IPS-15b (cell line): ENCODE measurements around the gene DISC1.
"Not testable (repeated sequence)": the region's sequence is repeated elsewhere in the genome, so short reads cannot be mapped to it uniquely, and the experiment has no call there.

Source experiments
- H3K27me3 ChIP-seq: one replicate; pipeline ENCODE4 v1.6.1; 2013; ENCODE audit warnings: low read length; ENCODE audit not compliant: control insufficient read depth, insufficient read depth
- H3K36me3 ChIP-seq: one replicate; pipeline ENCODE4 v1.6.1; 2013; ENCODE audit warnings: low read length; ENCODE audit not compliant: control insufficient read depth, insufficient read depth
- H3K4me1 ChIP-seq: one replicate; pipeline ENCODE4 v1.6.1; 2013; ENCODE audit warnings: mild to moderate bottlenecking, low read length; ENCODE audit not compliant: control insufficient read depth, insufficient read depth
- H3K4me3 ChIP-seq: one replicate; pipeline ENCODE4 v1.5.1; 2013; ENCODE audit warnings: low read depth, low read length
- H3K9ac ChIP-seq: one replicate; pipeline ENCODE4 v1.6.1; 2013; ENCODE audit warnings: low read depth, mild to moderate bottlenecking, low read length
- H3K9me3 ChIP-seq: one replicate; pipeline ENCODE4 v1.6.1; 2013; ENCODE audit warnings: mild to moderate bottlenecking, low read length; ENCODE audit not compliant: control insufficient read depth, insufficient read depth

The DISC1 gene

DNA sequence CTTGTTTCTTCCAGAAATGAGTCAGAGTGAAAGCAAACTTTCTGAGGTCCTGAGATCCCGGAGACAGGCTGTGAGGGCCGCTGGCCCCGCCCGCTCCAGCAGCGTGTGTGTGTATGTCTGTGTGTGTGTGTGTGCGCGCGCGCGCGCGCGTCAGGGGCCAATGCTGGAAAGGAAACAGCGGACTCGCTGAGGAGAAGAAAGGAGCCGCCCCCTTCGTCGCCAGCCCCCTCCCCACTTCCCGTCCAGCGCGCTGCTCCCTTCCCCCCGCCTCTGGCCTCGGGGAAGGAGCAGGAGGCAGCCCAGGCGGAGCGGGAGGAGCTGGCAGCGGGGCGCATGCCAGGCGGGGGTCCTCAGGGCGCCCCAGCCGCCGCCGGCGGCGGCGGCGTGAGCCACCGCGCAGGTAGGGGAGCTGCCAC is at the start of gene DISC1:
Gene DISC1, plus strand, starts transcription at position 256 of the 416 bp plus-strand sequence. Its CDS starts 78 bp downstream, at position 334.
- peaks cover 15% of the 10 kb centered on the region for H3K27me3 ChIP-seq
- no peaks in the 10 kb centered on the region for H3K4me1 ChIP-seq
- no peaks in the 10 kb centered on the region for H3K36me3 ChIP-seq
- H3K4me3 ChIP-seq: peak within 1 kb of the TSS; percentile 62
- no peaks in the 10 kb centered on the region for H3K9me3 ChIP-seq
- no peak within 1 kb of the TSS for H3K9ac ChIP-seq

DNA sequence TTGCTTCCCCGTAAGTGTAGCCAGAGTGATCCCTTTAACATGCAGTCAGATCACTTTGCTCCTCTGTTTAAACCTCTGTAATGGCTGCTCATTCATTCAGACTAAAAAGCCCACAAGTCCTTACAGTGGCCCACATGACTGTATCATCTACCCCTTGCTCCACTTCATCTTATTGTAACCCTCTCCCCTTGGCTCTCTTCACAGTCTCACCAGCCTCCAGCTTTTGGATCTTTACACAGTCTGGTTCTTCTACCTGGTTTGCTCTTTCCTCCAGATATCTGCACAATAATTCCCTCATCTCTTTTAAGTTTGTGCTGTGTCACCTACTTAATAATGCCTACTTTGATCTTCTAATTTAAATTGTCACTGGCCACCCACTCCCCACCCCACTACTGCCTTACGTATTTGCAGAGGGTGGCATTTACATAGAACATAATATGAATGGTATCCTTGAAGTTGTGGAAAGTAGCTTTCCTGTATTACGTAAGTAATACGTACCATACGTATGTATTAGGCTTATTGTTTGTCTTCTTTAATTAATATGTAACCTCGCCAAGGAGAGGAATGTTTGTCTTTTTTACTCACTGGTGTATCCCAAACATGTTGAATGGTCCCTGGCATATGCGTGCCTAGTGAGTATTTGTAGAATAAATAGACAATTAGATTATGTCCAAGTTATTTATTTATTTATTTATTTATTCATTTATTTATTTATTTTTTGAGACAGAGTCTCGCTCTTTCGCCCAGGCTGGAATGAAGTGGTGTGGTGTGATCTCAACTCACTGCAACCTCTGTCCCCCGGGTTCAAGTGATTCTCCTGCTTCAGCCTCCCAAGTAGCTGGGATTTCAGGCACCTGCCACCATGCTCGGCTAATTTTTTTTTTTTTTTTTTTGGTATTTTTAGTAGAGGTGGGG is 49.5 kb upstream of the DISC1 start:
- no peaks in the 10 kb centered on the region for H3K27me3 ChIP-seq
- H3K9me3 ChIP-seq: no peaks in the 10 kb centered on the region
- H3K9ac ChIP-seq: no peak overlapping the region
- H3K36me3 ChIP-seq: no peaks in the 10 kb centered on the region
- no peak overlapping the region for H3K4me3 ChIP-seq
- H3K4me1 ChIP-seq: no peaks in the 10 kb centered on the region

DNA sequence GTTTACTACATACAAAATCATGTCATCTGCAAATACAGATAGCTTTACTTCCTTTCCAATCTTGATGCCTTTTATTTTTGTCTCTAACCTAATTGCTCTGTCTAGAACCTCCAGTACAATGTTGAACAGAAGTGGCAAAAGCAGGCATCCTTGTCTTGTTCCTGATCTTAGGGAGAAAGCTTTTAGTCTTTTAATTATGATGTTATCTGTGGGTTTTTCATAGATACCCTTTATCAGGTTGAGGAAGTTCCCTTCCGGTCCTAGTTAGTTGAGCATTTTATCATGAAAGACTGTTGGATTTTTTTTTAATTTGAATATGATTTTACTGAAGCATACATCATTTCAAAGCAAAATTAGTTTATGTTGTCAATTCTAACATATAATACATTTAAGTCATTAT is 45.7 kb upstream of the DISC1 start:
- H3K36me3 ChIP-seq: no peaks in the 10 kb centered on the region
- no peak overlapping the region for H3K9ac ChIP-seq
- H3K4me1 ChIP-seq: no peaks in the 10 kb centered on the region

DNA sequence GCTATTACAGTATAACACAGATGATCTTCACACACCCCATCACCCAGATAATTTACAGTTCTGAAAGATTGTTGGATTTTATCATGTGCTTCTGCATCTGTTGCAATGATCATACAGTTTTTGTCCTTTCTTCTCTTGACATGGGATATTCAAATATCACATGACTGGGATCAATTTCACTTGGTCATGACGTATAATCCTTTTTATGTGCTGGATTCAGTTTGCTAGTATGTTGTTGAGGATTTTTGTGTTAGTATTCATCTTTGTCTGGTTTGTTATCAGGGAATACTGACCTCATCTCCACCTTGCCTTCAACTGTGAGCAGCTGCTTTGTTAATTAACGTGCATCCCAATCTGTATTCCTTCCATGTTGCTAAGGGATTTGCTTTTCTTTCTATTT is 44.7 kb upstream of the DISC1 start:
- no peaks in the 10 kb centered on the region for H3K4me1 ChIP-seq
- H3K9ac ChIP-seq: no peak overlapping the region
- no peaks in the 10 kb centered on the region for H3K36me3 ChIP-seq
- H3K9me3 ChIP-seq: no peaks in the 10 kb centered on the region
- H3K27me3 ChIP-seq: no peaks in the 10 kb centered on the region
- no peak overlapping the region for H3K4me3 ChIP-seq

More for the DNA sequence above, 45.7 kb upstream of the DISC1 start:
- Histone ChIP-seq H3K27me3 (no peaks in the 10 kb centered on the region), H3K4me3 (no peak overlapping the region), H3K9me3 (no peaks in the 10 kb centered on the region)

DNA sequence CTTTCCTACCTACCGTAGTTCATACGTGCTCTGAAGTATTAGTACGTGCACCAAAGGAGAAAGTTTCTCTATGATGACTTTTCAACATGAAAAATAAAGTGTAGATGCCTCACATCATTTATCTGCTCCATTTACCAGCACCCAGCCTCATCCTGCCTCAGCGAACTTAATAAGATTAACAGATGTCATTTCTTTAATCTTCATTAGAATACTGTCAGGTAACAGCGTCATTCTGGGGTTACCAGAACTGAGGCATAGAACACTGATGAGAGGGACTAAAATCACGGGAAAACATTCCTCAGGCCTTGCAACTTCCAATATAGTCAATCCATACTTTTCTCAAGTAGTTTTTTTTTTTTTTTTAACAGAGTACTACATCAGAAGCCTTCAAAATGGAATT is 43.2 kb upstream of the DISC1 start:
- Histone ChIP-seq H3K36me3 (no peaks in the 10 kb centered on the region), H3K9ac (no peak overlapping the region), H3K4me3 (no peak overlapping the region), H3K27me3 (no peaks in the 10 kb centered on the region), H3K9me3 (no peaks in the 10 kb centered on the region), H3K4me1 (no peaks in the 10 kb centered on the region)

DNA sequence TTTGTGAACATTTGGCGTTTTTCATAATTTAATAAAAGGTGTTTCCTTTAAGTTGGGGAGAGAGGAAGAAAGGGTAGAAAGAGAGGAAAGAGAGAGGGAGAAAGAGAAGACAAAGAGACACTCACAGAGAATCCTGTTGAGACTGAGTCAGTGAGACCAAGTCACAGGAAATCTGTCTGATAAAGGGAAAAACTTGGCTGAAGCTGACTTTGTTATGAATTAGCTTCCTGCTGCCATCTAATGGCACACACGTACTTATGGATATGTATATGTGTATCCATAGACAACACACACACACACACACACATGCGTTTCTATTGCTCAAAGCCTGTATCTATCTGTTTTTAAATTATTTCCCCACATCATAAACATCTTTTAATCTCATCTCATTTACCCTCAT is 42.5 kb upstream of the DISC1 start:
- Histone ChIP-seq H3K4me1 (no peaks in the 10 kb centered on the region), H3K9me3 (no peaks in the 10 kb centered on the region), H3K27me3 (no peaks in the 10 kb centered on the region), H3K9ac (no peak overlapping the region), H3K36me3 (no peaks in the 10 kb centered on the region), H3K4me3 (no peak overlapping the region)

DNA sequence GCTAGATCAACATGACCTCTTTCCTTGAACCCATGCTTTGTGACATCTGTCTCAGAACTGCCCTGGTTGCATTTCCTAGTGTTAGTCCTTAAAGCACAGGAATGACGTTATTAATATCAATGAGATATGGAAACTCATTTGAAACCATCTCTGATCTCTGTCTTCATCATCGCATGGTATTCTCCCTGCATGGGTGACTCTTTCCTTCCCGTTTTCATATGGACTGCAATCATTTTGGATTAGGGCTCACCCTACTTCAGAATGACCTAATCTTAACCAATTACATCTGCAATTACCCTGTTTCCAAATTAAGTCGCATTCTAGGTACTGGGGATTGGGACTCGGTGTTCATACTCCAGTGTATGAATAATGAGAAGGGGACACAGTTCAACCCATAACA is 41.7 kb upstream of the DISC1 start:
- H3K4me1 ChIP-seq: no peaks in the 10 kb centered on the region
- no peaks in the 10 kb centered on the region for H3K36me3 ChIP-seq
- no peaks in the 10 kb centered on the region for H3K9me3 ChIP-seq
- no peak overlapping the region for H3K4me3 ChIP-seq
- no peak overlapping the region for H3K9ac ChIP-seq
- H3K27me3 ChIP-seq: no peaks in the 10 kb centered on the region

DNA sequence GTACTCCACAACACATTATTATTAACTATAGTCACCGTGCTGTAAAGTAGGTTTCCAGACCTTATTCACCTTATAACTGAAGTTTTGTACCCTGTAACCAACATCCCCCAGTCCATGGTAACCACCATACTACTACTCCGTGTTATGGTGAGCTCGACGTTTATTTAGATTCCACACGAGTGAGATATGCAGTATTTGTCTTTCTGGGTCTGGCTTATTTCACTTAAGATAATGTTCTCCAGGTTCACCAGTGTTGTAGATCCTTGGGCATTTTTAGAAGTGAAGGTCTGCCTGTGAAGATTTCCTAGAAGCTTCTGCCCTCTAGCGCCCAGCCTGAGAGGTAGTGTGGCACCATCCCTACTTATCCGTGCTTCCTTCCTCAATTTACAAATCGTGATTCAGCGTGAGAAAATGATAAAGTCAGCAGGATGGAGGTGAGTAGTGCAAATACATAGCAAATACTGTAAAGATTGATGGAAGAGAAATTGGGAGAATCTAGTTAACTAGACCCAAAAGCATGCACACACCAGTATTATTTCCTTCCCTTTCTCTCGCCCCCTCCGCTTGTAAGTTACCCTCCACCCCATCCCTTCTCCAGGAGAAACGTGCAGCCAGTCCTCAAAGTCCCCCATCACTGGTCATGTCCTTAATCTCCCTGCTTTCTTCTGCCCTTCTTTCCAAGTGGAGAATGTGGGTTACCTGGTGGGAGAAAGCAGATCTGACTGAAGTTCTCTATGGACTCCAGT is 36.0 kb upstream of the DISC1 start:
- no peaks in the 10 kb centered on the region for H3K27me3 ChIP-seq
- H3K9ac ChIP-seq: no peak overlapping the region
- H3K4me1 ChIP-seq: no peaks in the 10 kb centered on the region
- H3K9me3 ChIP-seq: no peaks in the 10 kb centered on the region
- H3K4me3 ChIP-seq: no peak overlapping the region
- no peaks in the 10 kb centered on the region for H3K36me3 ChIP-seq

DNA sequence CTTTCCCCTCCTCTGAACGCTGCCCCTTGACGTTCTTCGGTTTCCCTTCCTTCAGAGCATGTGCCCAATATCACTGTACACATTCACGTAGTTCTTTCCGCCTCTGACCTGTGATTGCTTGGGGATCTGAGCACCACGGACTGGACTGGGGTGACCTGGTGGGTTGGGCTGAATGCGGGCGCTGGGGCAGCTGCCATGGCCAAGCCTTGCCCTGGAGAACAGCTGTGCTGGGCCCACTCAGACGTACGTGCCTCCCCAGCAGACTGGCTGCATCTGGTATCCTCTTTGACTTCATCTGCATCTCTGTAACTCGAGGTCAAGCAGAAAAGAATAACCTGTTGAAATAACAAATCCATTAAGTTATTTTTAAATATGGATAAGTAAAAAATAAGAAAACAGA is 35.1 kb upstream of the DISC1 start:
- H3K4me3 ChIP-seq: no peak overlapping the region
- H3K36me3 ChIP-seq: no peaks in the 10 kb centered on the region
- no peaks in the 10 kb centered on the region for H3K27me3 ChIP-seq
- H3K9ac ChIP-seq: no peak overlapping the region
- H3K9me3 ChIP-seq: no peaks in the 10 kb centered on the region
- H3K4me1 ChIP-seq: no peaks in the 10 kb centered on the region

DNA sequence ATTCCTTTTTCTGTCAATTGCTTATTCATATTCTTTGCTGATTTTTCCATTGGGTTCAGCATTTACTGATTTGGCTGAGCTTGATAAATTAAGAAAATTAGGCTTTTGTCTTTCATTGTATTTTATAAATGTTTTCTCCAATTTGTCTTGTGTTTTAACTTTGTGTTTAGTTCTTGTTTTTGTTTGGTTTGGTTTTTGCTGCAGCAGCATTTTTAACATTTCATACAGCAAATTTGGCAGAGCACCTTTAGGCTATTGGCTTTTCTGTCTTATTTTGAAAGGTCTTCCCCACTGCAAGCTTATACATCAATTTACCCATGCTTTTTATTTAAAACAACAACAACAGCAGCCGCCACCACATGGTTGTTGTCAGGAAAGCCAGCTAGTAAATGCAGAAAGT is 33.8 kb upstream of the DISC1 start:
- H3K4me1 ChIP-seq: no peaks in the 10 kb centered on the region
- no peak overlapping the region for H3K9ac ChIP-seq
- H3K36me3 ChIP-seq: no peaks in the 10 kb centered on the region
- no peaks in the 10 kb centered on the region for H3K27me3 ChIP-seq
- no peak overlapping the region for H3K4me3 ChIP-seq
- H3K9me3 ChIP-seq: no peaks in the 10 kb centered on the region

DNA sequence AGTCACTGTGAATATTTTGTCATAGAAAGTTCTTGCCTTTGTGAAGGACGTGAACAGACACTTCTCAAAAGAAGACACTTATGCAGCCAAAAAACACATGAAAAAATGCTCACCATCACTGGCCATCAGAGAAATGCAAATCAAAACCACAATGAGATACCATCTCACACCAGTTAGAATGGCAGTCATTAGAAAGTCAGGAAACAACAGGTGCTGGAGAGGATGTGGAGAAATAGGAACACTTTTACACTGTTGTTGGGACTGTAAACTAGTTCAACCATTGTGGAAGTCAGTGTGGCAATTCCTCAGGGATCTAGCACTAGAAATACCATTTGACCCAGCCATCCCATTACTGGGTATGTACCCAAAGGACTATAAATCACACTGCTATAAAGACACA is 33.3 kb upstream of the DISC1 start:
- not testable (repeated sequence) for H3K9me3 ChIP-seq, H3K36me3 ChIP-seq, H3K27me3 ChIP-seq, H3K9ac ChIP-seq, H3K4me3 ChIP-seq, H3K4me1 ChIP-seq

DNA sequence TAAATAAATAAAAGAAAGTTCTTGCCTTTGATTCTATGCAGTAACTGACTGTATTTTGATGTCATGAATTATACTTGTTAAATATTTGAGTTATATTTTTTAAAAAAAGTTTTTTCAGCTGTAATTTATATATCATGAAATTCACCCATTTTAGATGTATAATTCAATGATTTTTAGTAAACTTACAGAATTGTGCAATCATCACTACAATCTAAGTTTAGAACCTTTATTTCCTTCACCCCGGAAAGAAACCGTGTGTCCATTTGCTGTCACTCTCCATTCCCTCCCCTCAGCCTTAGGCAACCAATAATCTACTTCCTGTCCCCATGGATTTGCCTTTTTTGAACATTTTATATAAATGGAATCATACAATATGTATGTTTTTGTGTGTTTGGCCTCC is 32.5 kb upstream of the DISC1 start:
- no peak overlapping the region for H3K9ac ChIP-seq
- H3K4me3 ChIP-seq: no peak overlapping the region
- H3K9me3 ChIP-seq: no peaks in the 10 kb centered on the region
- H3K27me3 ChIP-seq: no peaks in the 10 kb centered on the region
- H3K36me3 ChIP-seq: no peaks in the 10 kb centered on the region
- no peaks in the 10 kb centered on the region for H3K4me1 ChIP-seq
